GM12875 (cell line): ENCODE measurements around the gene PLA2G2D.
A peak's percentile ranks its signal among the peaks of the same experiment; 100 is the strongest.

Experiments used
- H3K4me3 ChIP-seq: one replicate; pipeline ENCODE4 v1.5.1; 2011; ENCODE audit warnings: low read depth, low read length, control low read depth
- CTCF ChIP-seq: IDR thresholded peaks from 2 replicates; pipeline ENCODE4 v1.5.1; 2011; ENCODE audit warnings: low read depth, mild to moderate bottlenecking, control low read depth, inconsistent platforms, low read length, moderate library complexity, borderline replicate concordance; ENCODE audit not compliant: insufficient read depth

Gene PLA2G2D

DNA sequence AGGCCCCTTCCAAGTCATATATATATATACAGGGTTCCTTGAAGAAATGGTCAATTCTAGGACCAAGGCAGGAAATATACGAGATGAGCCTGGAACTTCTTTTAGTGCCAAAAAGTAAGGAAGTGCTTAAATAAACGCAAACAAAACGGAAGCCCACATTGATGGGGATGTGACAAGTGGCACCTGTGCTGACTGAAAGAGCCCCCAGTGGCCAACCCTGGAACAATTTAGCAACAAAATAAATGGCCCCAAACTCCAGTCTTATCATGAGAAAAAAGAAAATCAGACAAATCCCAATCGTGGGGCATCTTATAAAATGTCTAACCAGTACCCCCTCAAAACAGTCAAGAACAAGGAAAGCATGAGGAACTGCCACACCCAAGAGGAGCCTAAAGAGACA is 31.7 kb downstream of the PLA2G2D start:
- H3K4me3 ChIP-seq, result no peak overlapping the region
- TF ChIP-seq CTCF, result peak; percentile 54

DNA sequence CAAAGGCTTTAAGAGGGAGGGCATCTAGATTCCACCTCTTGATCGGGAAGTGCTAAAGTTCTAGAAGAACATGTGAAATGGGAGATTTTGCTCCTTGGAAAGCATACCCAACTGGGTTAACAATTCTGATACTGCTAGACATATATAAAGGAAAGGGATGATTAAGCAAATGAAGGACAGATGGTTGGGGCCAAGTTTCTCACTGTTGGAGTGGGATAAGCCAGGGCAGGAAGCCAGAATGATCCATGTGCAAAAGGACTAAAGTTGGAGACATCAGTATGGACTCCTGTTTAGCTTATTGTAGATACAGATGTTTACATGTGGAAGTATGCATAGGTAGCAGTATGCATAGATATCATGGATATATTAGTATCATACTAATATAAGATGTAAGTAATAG is 32.5 kb downstream of the PLA2G2D start:
- TF ChIP-seq CTCF, result no peak
- no peak overlapping the region for H3K4me3 ChIP-seq

DNA sequence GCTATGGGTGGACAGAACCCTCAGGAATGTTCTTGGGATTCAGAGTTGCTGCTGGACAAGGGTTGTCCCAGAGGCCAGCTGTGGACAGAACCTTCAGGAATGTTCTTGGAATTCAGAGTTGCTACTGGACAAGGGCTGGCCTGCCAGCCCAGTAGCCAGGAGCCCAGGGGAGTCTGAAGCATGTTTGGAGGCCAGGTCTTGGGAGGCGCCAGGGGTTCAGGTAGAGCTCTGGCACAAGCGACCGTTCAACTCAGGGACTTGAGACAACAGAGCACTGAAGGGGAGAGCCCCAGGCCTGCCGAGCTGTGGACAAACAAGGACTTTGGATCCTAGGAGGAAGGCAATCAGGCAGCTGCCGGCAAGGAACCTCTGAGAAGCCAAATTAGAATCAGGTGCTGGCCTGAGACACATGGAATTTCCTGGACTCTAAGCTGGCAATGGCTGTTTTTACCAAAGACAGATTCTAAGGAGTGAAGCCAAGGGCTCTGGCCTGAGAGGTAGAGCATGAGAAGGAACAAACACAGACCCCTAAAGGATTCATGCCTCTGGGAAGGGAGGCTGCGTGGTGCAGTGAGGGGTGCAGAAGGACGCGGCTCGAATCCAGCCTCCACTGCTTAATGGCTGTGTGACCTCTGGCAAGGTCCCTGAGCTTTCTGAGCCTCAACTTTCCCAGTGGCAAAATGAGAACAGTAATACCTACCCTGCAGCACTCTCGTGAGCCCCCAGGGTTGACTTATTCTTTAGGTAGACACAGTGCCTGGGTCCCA is 36.0 kb downstream of the PLA2G2D start:
- TF ChIP-seq CTCF, result no peak
- no peak overlapping the region for H3K4me3 ChIP-seq

DNA sequence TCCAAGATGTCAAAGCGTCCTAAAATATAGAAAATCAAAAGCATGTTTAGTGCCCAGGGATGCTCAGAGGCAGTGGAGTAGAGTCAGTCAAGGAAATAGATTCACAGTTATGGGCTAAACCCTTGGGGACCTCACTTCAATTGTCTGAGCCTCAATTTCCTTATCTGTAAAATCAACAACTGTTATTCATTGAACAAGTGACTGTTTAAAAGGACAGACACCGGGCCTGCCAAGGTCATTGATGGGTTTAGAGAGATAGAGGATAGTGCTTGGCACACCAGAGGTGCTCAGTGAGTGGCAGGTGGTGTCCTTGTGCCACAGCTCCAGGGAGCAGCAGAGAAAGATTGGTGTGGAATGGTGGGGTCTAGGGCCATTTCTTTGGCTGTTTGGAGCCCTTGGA is 36.6 kb downstream of the PLA2G2D start:
- H3K4me3 ChIP-seq, result no peak overlapping the region
- TF ChIP-seq CTCF, result no peak

- H3K4me3 ChIP-seq, result no peak overlapping the region
- no peak for TF ChIP-seq CTCF
Observed at GRCh38 chr1:20081353-20081810, 38.0 kb downstream of the PLA2G2D start.

DNA sequence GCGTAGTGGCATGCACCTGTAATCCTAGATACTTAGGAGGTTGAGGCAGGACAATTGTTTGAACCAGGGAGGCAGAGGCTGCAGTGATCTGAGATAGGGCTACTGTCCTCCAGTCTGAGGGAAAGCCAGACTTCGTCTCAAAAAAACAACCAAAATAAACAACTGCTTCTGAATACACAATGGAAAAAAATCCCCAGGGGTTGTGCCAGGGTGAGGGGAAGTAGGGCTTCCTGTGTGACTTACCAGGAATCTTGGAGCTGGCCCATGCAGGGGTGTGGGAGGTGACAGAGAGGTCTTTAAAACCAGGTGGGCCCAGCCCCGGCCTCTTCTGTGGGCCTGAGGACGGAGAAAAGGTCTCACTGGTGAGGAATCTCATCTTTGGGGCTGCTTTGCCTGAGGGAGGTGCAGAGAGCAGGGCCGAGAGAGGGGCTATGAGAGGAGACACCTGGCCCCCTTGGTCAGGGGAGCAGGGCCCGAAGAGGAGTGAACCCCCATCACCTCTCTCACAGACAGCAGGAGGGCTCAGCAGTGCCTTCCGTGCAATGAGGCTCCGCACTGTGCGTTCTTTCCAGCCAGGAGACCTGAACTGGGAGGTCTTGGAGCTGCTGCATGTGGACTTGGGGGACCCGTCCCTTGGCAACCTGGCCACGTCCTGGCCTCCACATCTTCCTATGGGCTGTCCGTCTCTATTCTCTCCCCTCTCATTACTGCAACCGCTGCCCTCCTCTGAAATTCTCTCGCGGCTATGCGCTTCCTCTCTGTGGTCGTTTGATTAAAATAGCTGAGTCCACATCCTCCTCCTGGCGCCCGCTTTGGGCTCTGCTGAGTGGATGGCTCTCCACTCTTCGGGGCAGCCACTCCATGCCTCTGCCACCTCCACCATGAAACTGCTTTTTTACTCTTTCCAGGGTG is 38.6 kb downstream of the PLA2G2D start:
- no peak for TF ChIP-seq CTCF
- peak overlapping the region; percentile 24 for H3K4me3 ChIP-seq
